ENCODE measurements around the gene OR5M11.

- TF ChIP-seq CTCF (IDR thresholded peaks at IDR 0.05; ENCODE audit: low read depth, low read length) (no peak), EZH2phosphoT487 (IDR thresholded peaks at IDR 0.05; ENCODE audit: low read depth) (no peak)
Measured at GRCh38 chr11:56497010-56497409, 46.0 kb downstream of the OR5M11 start.

Data from OCI-LY3 (cell line).